Epithelial cell of esophagus (primary cell): Measurements from ENCODE around the gene CARHSP1.

Experiments
- DNase-seq: peaks from one replicate; pipeline ENCODE4 v3.0.0; 2010; ENCODE audit warnings: low read depth
- H3K4me3 ChIP-seq: 2 replicates; pipeline ENCODE4 v1.5.1; 2011; ENCODE audit warnings: mild to moderate bottlenecking, low read length, control low read depth
- CTCF ChIP-seq: IDR thresholded peaks from 2 replicates; pipeline ENCODE4 v1.5.1; 2011; ENCODE audit warnings: low read depth, mild to moderate bottlenecking, low read length, control low read depth, inconsistent platforms; ENCODE audit not compliant: insufficient read depth; ENCODE audit errors: missing control alignments

The CARHSP1 gene

GRCh38 chr16:8863594-8864424 lies 5.0 kb downstream of the CARHSP1 start:
- TF ChIP-seq CTCF, result no peak
- H3K4me3 ChIP-seq, result no peak overlapping the region
- DNase-seq, result peak; percentile 66

- no peak for TF ChIP-seq CTCF
- no peak for DNase-seq
These were observed 6.3 kb downstream of the CARHSP1 start for GRCh38 chr16:8862309-8863130.

GRCh38 chr16:8861563-8862308 lies 7.1 kb downstream of the CARHSP1 start:
- no peak overlapping the region for H3K4me3 ChIP-seq
- TF ChIP-seq CTCF, result no peak
- DNase-seq, result no peak

More at GRCh38 chr16:8862309-8863130, 6.3 kb downstream of the CARHSP1 start:
- no peak overlapping the region for H3K4me3 ChIP-seq

GRCh38 chr16:8859913-8860881 lies 8.6 kb downstream of the CARHSP1 start:
- TF ChIP-seq CTCF, result no peak
- H3K4me3 ChIP-seq, result no peak overlapping the region
- peak; percentile 45 for DNase-seq

- no peak overlapping the region for H3K4me3 ChIP-seq
- TF ChIP-seq CTCF, result no peak
- no peak for DNase-seq
These were observed 9.6 kb downstream of the CARHSP1 start for GRCh38 chr16:8858994-8859912.
